NCI-H460 (cell line): ENCODE results near the gene AAMP. TPM values are rescaled to one million over a fixed set of nuclear protein-coding genes. Genes with fewer than 3 reads are reported as not detected.
"Not testable (repeated sequence)": the region's sequence is repeated elsewhere in the genome, so short reads cannot be mapped to it uniquely, and the experiment has no call there.

Experiments
- DNase-seq: peaks from one replicate; pipeline ENCODE4 v3.0.0-alpha.2; 2016; ENCODE audit warnings: low read depth; ENCODE audit errors: extremely low read depth
- polyA plus RNA-seq: library from polyadenylated mRNA; depleted of rRNA; stranded (reverse); fragments of >200 nt; gene quantifications from 2 replicates; pipeline ENCODE4 v1.2.3, GENCODE V29; 2014; cell fraction: nucleus; rRNA removed
- total RNA-seq: library from RNA; depleted of rRNA; stranded (reverse); fragments of >200 nt; shearing (Covaris generic); gene quantifications from 2 replicates; pipeline ENCODE4 v1.2.3, GENCODE V29; 2014; rRNA removed

AAMP gene, protein sequence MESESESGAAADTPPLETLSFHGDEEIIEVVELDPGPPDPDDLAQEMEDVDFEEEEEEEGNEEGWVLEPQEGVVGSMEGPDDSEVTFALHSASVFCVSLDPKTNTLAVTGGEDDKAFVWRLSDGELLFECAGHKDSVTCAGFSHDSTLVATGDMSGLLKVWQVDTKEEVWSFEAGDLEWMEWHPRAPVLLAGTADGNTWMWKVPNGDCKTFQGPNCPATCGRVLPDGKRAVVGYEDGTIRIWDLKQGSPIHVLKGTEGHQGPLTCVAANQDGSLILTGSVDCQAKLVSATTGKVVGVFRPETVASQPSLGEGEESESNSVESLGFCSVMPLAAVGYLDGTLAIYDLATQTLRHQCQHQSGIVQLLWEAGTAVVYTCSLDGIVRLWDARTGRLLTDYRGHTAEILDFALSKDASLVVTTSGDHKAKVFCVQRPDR
- total RNA-seq, result 115 and 122 TPM in 2 replicates
- polyA plus RNA-seq, result 178 and 182 TPM in 2 replicates

DNA sequence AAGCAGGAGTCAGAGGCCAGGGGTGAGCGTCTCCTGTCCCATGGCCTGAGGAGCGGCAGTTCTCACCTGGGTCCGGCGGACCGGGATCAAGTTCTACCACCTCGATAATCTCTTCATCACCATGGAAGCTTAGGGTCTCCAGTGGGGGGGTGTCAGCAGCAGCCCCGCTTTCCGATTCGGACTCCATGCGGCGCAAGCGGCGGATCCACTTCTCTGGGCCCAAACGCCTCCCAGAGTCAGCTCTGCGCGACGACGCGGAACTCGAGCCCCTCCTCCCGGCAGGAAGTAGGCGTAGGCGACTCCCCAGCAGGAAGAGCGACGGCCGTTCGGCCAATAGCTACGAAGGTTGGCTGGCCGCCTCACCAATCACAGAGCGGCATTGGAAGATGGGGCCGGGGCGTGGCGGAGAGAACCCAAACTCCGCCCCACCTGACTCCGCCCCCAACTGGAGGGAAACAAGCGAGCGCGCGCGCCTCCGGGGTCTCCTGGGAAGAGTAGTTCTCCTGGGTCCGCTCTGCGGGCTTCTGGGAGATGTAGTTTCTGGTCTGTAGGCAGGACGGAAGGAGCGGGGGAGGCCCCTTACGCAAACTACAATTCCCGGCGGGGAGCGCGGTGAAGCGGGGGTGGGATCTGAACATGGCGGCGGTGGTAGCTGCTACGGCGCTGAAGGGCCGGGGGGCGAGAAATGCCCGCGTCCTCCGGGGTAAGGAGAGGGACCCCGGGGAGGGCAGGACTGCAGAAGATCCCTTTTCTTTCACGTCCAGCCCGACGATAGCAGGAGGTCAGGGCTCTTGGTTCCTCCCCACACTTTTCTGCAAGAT is at the start of gene AAMP, which contains the start of gene PNKD:
TSS of gene AAMP (minus strand) at position 238 of the 821 bp plus-strand sequence. CDS start at position 187, 51 bp downstream.
TSS of gene PNKD (plus strand) at position 620 of the 821 bp plus-strand sequence. CDS start at position 637, 17 bp downstream.
- DNase-seq, result peak; percentile 100

DNA sequence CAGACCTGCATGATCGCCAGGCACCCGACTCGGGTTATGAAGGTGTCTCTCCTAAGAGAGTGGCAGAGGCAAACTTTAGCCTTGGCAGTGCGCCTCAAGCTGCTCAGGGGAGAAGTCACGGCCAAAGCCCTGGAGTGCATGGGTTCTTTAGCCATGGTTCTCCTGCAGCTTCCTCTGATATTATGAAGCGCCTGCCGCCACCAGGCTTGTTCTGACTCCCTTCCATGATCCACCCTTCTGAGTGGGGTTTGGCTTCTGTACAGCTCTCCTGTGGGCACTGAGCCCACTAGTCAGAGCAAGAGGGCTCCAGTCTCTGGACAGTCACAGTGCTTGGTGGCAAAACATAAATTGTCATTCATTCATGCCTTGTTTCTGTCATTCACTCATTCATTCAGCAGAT is 48.3 kb upstream of the AAMP start:
- no peak for DNase-seq

DNA sequence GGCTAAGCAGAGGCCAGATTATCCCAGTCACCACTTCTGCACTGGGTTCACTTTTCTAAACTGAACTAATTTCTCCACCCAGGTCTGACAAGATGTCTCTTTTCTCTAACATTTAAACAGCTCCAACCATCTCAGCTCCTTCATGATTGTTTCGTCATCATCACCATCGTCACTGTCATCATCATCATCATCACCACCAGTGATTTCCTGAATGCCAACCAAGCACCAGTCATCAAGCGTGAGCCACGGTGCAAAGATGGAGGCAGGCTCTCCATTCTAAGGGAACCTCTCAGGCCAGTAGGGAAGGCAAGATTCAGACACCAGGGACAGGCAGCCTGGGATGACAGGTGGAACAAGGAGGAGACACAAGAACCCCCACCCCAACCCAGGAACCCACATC is 47.9 kb upstream of the AAMP start:
- DNase-seq, result no peak

DNA sequence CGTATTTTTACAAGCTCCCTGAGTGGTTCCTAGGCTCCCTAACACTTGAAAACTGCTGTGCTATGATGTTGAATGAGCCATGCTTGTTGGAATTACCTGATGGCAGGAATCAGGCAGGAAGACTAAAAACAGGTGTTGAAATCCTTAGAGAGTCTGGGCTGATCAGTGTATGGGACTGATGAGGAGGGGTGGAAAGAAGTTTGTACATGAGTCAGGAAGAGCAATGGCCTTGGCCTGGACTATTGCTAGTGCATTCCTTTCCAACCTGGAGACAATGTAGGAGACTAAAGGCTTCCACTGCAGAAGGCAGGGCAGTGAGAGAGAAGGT is 47.3 kb upstream of the AAMP start:
- no peak for DNase-seq

DNA sequence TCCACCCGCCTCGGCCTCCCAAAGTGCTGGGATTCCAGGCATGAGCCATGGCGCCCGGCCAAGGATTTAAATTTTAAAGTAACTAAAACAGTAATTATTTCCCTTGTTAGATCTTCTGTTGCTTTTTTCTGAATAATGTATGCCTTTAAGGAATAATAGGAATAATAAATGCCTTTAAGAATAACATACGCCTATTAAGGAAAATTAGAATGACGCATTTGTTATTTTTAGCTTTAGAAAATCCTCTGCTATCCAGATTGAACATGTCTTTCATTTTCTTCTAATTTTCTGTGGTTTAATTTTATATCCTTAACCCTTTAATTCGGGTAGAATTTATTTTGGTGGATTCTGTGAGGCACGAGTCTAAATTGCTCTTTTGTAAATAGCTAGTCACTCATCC is 45.5 kb upstream of the AAMP start:
- DNase-seq, result no peak

DNA sequence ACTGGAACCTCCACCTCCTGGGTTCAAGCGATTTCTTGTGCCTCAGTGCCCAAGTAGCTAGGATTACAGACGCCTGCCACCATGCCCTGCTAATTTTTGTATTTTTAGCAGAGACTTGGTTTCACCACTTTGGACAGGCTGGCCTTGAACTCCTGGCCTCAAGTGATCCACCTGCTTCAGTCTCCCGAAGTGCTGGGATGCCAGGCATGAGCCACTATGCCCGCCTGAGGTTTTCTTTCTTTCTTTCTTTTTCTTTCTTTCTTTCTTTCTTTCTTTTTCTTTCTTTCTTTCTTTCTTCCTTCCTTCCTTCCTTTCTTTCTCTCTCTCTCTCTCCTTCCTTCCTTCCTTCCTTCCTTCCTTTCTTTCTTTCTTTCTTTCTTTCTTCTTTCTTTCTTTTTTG is 44.8 kb upstream of the AAMP start:
- not testable (repeated sequence) for DNase-seq

DNA sequence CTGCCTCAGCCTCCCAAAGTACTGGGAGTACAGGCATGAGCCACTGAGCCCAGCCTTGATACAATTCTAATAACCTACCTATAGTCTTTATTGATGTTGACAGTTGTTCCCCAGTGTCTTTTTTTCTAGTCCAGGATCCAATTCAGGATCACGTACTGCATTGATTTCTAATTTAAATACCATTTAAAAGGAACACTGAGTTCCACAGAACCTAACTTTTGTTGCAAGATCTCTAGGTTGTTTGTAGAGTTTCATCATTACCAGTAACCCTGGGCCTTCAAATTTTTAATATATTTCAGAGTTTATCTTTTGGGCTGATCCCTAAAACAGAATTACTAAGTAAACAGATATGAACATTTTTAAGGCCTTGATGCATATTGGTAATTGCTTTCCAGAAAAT is 43.4 kb upstream of the AAMP start:
- DNase-seq, result no peak

DNA sequence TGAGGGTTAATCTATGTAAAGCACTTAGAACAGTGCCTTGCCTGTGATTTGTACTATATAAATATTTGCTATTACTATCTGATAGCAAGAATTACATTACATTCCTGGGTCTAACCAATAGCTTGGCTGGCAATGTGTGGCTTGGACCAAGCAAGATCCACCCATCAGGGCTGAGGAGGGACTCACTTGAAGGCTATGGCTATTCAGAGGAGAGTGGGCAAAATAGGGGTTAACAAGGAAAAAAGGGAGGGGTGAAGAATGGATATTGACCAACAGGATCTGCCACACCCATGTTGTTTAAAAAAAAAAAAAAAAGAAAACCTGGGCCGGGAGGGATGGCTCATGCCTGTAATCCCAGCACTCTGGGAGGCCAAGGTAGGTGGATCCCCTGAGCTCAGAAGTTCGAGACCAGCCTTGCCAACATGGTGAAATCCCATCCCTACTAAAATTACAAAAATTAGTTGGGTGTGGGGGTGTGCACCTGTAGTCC is 42.4 kb upstream of the AAMP start:
- no peak for DNase-seq

DNA sequence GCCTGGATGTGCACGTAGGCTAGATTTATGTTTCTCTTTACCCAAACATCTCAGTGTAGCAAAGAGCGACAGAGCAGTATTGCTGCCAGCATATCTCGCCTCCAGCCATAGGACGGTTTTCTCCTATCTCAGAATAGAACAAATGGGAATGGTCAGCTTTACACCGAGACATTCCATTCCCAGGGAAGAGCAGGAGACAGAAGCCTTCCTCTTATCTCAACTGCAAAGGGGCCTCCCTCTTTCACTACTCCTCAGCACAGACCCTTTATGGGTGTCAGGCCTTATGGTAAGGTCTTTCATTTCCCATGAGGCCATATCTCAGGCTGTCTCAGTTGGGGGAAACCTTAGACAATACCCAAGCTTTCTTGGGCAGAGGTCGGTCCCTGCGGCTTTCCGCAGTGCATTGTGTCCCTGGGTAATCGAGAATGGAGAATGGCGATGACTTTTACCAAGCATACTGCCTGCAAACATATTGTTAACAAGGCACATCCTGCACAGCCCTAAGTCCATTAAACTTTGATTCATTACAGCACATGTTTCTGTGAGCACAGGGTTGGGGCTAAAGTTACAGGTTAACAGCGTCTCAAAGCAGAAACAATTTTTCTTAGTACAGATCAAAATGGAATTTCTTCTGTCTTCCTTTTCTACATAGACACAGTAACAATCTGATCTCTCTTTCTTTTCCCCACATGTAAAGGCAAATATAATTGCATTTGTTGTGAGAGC is 41.8 kb upstream of the AAMP start:
- DNase-seq, result not testable (repeated sequence)

DNA sequence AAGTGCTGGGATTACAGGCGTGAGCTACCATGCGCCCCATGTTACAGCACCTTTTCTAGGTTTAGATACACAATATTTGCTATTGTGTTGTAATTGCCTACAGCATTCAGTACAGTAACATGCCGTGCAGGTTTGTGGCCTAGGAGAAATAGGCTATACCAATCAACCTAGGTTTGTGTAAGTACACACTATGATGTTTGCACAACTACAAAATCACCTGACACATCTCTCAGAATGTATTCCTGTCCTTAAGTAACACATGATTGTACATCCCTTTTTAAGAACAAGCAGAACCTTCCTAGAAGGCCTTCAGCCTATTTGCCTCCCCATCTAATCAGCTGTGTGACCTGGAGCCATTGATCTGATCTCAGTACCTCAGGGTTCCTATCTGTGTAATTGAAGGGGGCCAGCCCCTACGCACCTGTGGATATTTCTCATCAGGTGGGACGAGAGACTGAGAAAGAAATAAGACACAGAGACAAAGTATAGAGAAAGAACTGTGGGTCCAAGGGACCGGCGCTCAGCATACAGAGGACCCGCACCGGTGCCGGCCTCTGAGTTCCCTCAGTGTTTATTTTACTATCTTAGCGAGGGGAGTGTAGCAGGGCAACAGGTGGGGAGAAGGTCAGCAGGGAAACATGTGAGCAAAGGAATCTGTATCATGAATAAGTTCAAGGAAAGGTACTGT is 41.1 kb upstream of the AAMP start:
- no peak for DNase-seq

DNA sequence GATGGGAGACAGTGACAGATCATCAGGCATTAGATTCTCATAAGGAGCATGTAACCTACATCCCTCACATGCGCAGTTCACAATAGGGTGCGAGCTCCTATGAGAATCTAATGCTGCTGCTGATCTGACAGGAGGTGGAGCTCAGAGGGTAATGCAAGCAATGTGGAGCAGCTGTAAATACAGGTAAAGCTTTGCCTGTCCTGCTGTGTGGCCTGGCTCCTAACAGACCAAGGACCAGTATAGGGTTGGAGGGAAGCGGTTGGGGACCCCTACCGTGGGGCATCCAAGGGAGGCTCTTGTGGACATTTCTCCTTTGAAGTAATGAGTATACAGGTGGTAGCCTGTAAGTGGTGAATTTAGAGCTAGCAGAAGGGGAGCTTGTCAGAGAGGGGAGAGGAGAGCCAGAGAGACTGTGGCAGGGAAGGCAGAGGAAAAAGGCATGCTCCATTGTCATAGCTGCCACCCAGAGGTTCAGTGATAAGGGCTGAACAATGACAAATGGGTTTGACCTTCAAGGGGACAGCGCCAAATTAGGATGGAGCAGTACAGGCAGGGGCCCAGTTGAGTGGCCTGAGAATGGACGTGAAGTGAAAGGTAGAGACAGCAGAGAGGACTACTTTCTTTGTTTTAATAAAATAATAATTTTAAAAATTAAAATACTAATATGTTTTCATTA is 37.6 kb upstream of the AAMP start:
- no peak for DNase-seq

DNA sequence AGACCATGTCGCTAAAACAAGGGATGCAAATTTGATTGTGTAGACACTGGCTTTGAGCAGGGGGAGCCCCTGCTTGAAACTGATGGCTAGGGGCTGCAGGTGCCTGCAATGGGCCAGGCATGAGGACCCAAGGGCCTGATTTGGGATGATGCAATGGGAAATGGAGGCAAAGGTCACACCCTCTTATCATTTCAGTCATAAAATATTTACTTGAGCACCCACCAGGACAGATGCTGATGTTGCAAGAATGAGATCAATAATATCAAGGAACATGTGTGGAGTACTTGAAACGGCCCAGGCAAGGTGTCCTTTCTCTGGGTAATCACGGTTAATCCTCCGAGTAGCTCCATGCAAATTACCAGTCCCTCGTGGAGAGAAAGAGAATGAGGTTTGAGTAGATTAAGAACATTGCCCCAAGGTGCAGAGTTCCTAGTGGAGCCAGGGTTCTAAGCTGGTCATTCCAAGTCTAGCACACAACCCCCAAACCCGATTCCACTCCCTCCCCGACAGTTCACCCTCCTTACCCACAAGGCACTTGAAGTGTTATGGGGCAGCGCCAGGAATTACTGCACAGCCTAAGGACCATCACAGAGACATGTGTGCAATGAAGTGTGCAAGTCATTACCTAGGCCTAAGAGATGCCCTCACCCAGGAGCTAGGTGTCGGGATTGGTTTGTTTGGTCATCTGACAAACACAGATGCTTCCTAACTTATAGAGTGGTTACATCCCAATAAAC is 36.4 kb upstream of the AAMP start:
- DNase-seq, result no peak

DNA sequence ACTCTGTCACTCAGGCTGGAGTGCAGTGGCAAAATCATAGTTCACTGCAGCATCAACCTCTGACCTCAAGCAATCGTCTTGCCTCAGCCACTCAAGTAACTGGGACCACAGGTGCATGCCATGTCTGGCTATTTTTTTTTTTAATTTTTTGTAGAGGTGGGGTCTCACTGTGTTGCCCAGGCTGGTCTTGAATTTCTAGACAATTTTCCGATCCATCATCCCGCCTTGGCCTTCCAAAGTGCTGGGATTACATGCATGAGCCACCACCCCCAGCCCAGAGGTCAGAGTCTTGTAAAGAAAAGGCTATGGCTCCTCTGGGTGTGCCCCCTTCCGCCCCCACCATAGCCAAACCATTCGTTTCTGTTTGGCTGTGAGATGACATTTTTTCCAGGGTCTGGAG is 35.4 kb upstream of the AAMP start:
- DNase-seq, result no peak

DNA sequence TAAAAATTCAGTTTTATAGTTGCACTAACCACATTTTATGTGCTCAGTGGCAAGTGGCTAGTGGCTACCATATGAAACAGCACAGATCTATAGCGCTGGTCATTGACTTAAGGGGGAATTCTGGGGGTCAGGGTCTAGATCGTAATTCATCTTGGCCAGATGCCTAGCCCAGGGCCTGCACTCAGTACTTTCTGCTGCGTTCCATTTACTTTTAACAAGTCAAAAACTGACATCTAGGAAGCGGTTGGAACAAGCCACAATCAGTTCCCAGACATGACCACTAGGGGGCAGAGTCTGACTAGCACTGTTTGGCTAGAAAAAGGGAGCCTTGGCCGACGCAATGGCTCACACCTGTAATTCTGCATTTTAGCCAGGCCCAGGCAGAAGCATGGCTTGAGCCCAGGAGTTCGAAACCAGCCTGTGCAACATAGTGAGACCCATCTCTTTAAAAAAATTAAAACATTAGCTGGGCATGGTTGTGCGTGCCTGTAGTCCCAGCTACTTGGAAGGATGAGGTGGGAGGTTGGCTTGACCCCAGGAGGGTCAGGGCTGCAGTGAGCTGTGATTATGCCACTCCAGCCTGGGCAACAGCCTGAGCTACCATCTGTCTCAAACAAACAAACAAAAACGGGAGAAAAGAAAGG is 31.4 kb upstream of the AAMP start:
- DNase-seq, result peak; percentile 85

DNA sequence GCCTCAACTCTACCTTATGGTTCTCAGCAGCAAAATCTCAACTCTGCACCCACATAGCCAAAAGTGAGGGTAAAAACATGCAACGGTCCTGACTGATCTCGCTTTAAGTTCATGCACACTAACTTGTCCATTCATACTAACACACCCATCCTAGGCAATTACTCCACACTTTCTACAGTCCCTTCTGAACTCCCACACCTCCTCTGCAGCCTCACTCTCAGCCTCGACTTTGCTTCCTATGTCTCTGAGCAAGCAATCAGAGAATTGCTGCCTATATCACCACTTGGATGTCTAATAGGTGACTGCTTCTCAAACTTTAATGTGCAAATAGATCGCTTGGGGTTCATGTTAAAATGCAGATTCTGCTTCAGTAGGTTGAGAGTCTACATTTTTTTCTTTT is 30.2 kb upstream of the AAMP start:
- no peak for DNase-seq

DNA sequence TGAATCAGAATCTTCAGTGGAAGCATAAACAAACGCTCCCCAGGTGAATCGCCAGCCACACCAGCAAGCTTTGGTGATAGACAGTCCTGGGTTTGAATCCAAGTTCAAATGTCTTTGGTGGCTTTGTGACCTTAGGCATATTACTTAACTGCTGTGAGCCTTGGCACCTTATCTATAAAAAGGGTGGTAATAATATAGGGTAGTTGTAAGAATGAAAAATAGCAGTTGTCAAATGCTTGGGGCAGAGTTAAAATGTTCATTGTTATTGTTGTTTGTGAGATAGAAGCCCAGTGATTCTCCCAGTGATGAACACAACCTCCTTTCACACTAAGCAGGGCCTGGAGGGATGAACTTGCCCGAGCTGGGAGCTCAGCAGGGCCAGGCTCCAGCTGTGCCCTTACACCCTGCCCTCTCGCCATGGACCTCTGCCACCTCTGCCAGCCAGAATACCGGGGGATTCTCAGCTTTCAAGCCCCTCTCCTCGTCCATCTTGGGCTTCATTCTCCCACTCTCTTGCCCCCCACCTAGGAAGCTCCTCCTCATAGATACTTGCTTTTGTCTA is 28.5 kb upstream of the AAMP start:
- DNase-seq, result no peak

DNA sequence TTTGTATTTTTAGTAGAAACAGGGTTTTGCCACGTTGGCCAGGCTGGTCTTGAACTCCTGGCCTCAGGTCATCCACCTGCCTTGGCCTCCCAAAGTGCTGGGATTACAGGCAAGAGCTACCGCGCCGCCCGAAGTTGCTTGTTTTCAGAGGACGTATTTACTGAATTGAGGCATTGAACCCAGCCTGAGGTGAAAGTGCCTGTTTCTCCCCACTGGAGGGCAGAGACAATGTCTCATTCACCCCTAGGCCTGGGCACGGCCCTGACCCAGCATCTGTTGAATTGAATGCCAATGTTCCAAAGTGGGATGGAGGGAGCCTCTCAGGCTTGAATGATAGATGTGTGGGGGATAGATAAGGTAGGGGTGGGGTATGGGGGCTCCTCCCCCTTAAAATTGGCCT is 26.9 kb upstream of the AAMP start:
- no peak for DNase-seq

DNA sequence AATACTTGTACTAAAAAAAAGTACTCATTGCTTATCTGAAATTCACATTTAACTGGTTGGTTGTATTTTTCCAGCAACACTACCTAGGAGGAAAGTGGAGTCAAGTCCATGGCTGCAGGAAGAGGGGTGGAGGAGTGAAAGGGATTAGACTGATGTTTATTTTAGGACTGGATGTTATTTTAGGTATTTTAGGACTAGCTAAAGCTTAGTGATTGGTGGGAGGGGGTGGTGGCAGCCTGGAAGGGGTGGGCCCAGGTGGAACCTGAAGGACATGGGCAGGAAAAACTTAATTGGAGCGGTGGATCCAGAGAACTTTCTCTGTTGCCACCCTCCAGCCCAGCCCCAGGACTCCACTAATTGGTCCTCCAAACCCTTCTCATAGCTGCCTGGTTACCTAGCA is 26.3 kb upstream of the AAMP start:
- DNase-seq, result no peak
